T-cell (primary cell): ENCODE measurements around the gene PAQR7. TPM values are rescaled to one million over a fixed set of nuclear protein-coding genes. Genes with fewer than 3 reads are reported as not detected.
A peak's percentile ranks its signal among the peaks of the same experiment; 100 is the strongest.

Source experiments
- ATAC-seq, 4 experiments: fragments of 200-7000 bp in 3 of 4; fragments of 150-1000 bp in 1 of 4; cut with Tn5 transposase; replicated peaks in 1 of 4; 1 replicate in 3 of 4; 2 replicates in 1 of 4; pipeline ENCODE4 v1.10.0; 2021; ENCODE audit warnings: moderate library complexity in 3 of 4, mild to moderate bottlenecking in 2 of 4, moderate number of reproducible peaks in 1 of 4
- CTCF ChIA-PET, 2 donors: fragments of 300-600 bp; sonication (Branson Sonifier 250); formaldehyde crosslinking; loops; one replicate each; lab custom pipeline; 2022; ENCODE audit warnings: antibody characterized with exemption in 2 of 2; lab: Charles Lee
- POLR2A ChIA-PET, 2 donors: fragments of 300-600 bp; sonication (Branson Sonifier 250); formaldehyde crosslinking; loops; one replicate each; lab custom pipeline; 2022; ENCODE audit warnings: antibody characterized with exemption in 2 of 2; lab: Charles Lee
- DNase-seq, 35 experiments: peaks; one replicate each; pipeline versions ENCODE4 v3.0.0 to v3.0.0-alpha.2; 2013 to 2023
- H3K27ac ChIP-seq: one replicate; pipeline ENCODE4 v1.5.1; 2013; ENCODE audit warnings: low read length
- H3K27me3 ChIP-seq, 2 experiments: replicated peaks in 1 of 2; 1 replicate in 1 of 2; 2 replicates in 1 of 2; pipeline versions ENCODE4 v1.6.1 to v1.7.0; 2013; ENCODE audit warnings: low read length in 1 of 2, mixed read lengths in 1 of 2; ENCODE audit not compliant: control insufficient read depth in 2 of 2, insufficient read depth in 2 of 2; ENCODE audit errors: extremely low read depth in 1 of 2
- H3K36me3 ChIP-seq, 2 donors: 1 replicate in 1 of 2; 2 replicates in 1 of 2; pipeline versions ENCODE4 v1.6.1 to v1.7.0; 2013; ENCODE audit warnings: low read length in 1 of 2; ENCODE audit not compliant: control insufficient read depth in 2 of 2, insufficient read depth in 1 of 2; ENCODE audit errors: extremely low read depth in 1 of 2
- H3K4me1 ChIP-seq, 2 experiments: 1 replicate in 1 of 2; 2 replicates in 1 of 2; pipeline versions ENCODE4 v1.6.1 to v1.7.0; 2013; ENCODE audit warnings: low read length in 2 of 2, mixed read lengths in 1 of 2; ENCODE audit not compliant: insufficient read depth in 2 of 2, control insufficient read depth in 1 of 2; ENCODE audit errors: extremely low read depth in 1 of 2
- H3K4me3 ChIP-seq, 2 donors: 1 replicate in 1 of 2; 2 replicates in 1 of 2; pipeline versions ENCODE4 v1.5.1 to v1.7.0; 2013; ENCODE audit warnings: mild to moderate bottlenecking in 2 of 2, low read length in 1 of 2, moderate library complexity in 1 of 2; ENCODE audit not compliant: control insufficient read depth in 1 of 2; ENCODE audit errors: extremely low read depth in 1 of 2
- H3K9me3 ChIP-seq: 2 replicates; pipeline ENCODE4 v1.7.0; 2013
- H3K27ac Mint-ChIP-seq, 2 donors: one replicate each; pipeline ENCODE4 v1.8.0; 2020 to 2021; ENCODE audit warnings: mild to moderate bottlenecking in 2 of 2, mixed read lengths in 2 of 2
- H3K27me3 Mint-ChIP-seq, 2 donors: one replicate each; pipeline ENCODE4 v1.8.0; 2021 to 2022; ENCODE audit warnings: mixed read lengths in 2 of 2
- H3K36me3 Mint-ChIP-seq: one replicate; pipeline ENCODE4 v1.8.0; 2021; ENCODE audit warnings: mixed read lengths
- H3K4me1 Mint-ChIP-seq, 3 donors: one replicate each; pipeline ENCODE4 v1.8.0; 2020 to 2022; ENCODE audit warnings: mixed read lengths in 3 of 3, mild to moderate bottlenecking in 1 of 3
- H3K4me3 Mint-ChIP-seq, 3 donors: one replicate each; pipeline ENCODE4 v1.8.0; 2020 to 2022; ENCODE audit warnings: mild to moderate bottlenecking in 3 of 3, mixed read lengths in 3 of 3, moderate library complexity in 3 of 3
- H3K9me3 Mint-ChIP-seq, 3 donors: one replicate each; pipeline ENCODE4 v1.8.0; 2020 to 2022; ENCODE audit warnings: mixed read lengths in 3 of 3
- WGBS: methylation state at CpG from one replicate; pipeline ENCODE4 v1.1.5; 2013; ENCODE audit warnings: missing lambda C conversion rate; ENCODE audit not compliant: insufficient coverage; 5-methylcytosine and 5-hydroxymethylcytosine counted together
- total RNA-seq, 35 experiments: library from RNA in 6 of 35; stranded (reverse) in 6 of 35; fragments of 120-200 nt in 1 of 35; gene quantifications; one replicate each; pipeline versions ENCODE4 v1.2.1 to v1.2.4 and lab custom pipeline; 2013 to 2026

Gene PAQR7
- total RNA-seq, 5 donors from 2014 or later (not counting 1 experiment from before 2014, with no cell fraction given), result 1.9 to 3.8 (median 3.0) TPM

GRCh38 chr1:25904943-25905679 lies 29.6 kb upstream of the PAQR7 start:
- Mint-ChIP-seq H3K9me3 (no peaks in the 10 kb centered on the region), H3K4me1 (peaks cover 24 to 26% (median 25%) of the 10 kb centered on the region in 3 donors), H3K36me3 (peaks cover 15% of the 10 kb centered on the region), H3K27ac (peak overlapping the region; percentile 75 to 81), H3K27me3 (no peaks in the 10 kb centered on the region), H3K4me3 (peak overlapping the region; percentile 86 to 91 (median 90))
- WGBS, result 0% methylated on average over 14 of the region's 34 CpGs
- Histone ChIP-seq H3K4me3 (peak overlapping the region; percentile 59 to 87), H3K9me3 (no peaks in the 10 kb centered on the region), H3K27ac (peak overlapping the region; percentile 49), H3K27me3 (no peaks in the 10 kb centered on the region), H3K4me1 (peaks cover 14 to 15% of the 10 kb centered on the region in 2 experiments), H3K36me3 (peaks cover 10 to 16% of the 10 kb centered on the region in 2 donors)
- ChIA-PET POLR2A (interaction anchor here (0.5 to 1.4 kb wide), 6 partner anchors 9 to 570 kb away, joined by 3 to 7 read pairs (median 3); no protein-coding TSS in a partner anchor), CTCF (interaction anchor here (0.5 to 15.3 kb wide), 11 partner anchors 9 to 233 kb away, joined by 3 to 311 read pairs (median 5); partner anchors contain the start of gene PAFAH2 (in 2 of the 2))
- DNase-seq (peak; percentile 72 to 91 (median 85)), ATAC-seq (peak; percentile 72 to 75 (median 74))

GRCh38 chr1:25903986-25904385 lies 28.5 kb upstream of the PAQR7 start:
- Histone ChIP-seq H3K9me3 (no peaks in the 10 kb centered on the region), H3K4me3 (no peak overlapping the region), H3K36me3 (peaks cover 16 to 19% of the 10 kb centered on the region in 2 donors), H3K27ac (no peak overlapping the region), H3K4me1 (peaks cover 14 to 15% of the 10 kb centered on the region in 2 experiments), H3K27me3 (no peaks in the 10 kb centered on the region)
- ChIA-PET CTCF (interaction anchor here (0.6 to 15.3 kb wide), 6 partner anchors 8 to 509 kb away, joined by 3 to 311 read pairs (median 6); partner anchors contain the start of gene PAFAH2 (in 1 of the 2)), POLR2A (interaction anchor here (0.7 to 1.4 kb wide), 3 partner anchors 44 to 1705 kb away, joined by 3 read pairs; no protein-coding TSS in a partner anchor)
- DNase-seq (no peak), ATAC-seq (no peak)
- H3K4me3 Mint-ChIP-seq, result peak overlapping the region in 2 of 3 donors; percentile 86 to 90
- H3K36me3 Mint-ChIP-seq, result peaks cover 19% of the 10 kb centered on the region
- no peaks in the 10 kb centered on the region for H3K27me3 Mint-ChIP-seq
- H3K4me1 Mint-ChIP-seq, result peaks cover 24 to 26% (median 25%) of the 10 kb centered on the region in 3 donors
- no peaks in the 10 kb centered on the region for H3K9me3 Mint-ChIP-seq
- no peak overlapping the region for H3K27ac Mint-ChIP-seq
- WGBS, result 80% methylated on average over 1 of the region's 3 CpGs

GRCh38 chr1:25902462-25902861 lies 27.0 kb upstream of the PAQR7 start:
- CTCF ChIA-PET, result interaction anchor here in 1 of 2 donors (15.3 kb wide), 1 partner anchor 96 kb away, joined by 311 read pairs; the partner anchor contains the start of gene PAFAH2
- no peaks in the 10 kb centered on the region for H3K27me3 Mint-ChIP-seq
- POLR2A ChIA-PET, result interaction anchor here (0.6 to 0.9 kb wide), 3 partner anchors 95 to 672 kb away, joined by 3 to 5 read pairs (median 3); partner anchors contain the start of gene PAFAH2 (in 1 of the 2)
- H3K4me1 Mint-ChIP-seq, result peaks cover 24% of the 10 kb centered on the region in 3 donors
- Histone ChIP-seq H3K27ac (no peak overlapping the region), H3K27me3 (no peaks in the 10 kb centered on the region), H3K4me3 (no peak overlapping the region), H3K36me3 (peaks cover 21 to 27% of the 10 kb centered on the region in 2 donors), H3K9me3 (no peaks in the 10 kb centered on the region), H3K4me1 (peaks cover 14 to 15% of the 10 kb centered on the region in 2 experiments)
- H3K36me3 Mint-ChIP-seq, result peaks cover 21% of the 10 kb centered on the region
- WGBS, result no CpG with 5 or more reads among the region's 3 CpGs
- DNase-seq (no peak), ATAC-seq (no peak)
- no peaks in the 10 kb centered on the region for H3K9me3 Mint-ChIP-seq
- no peak overlapping the region for H3K4me3 Mint-ChIP-seq
- H3K27ac Mint-ChIP-seq, result no peak overlapping the region

- no peak overlapping the region for H3K27ac Mint-ChIP-seq
- ChIA-PET CTCF (interaction anchor here (0.7 to 15.3 kb wide), 2 partner anchors 45 to 98 kb away, joined by 6 to 311 read pairs; partner anchors contain the start of gene PAFAH2 (in 1 of the 2)), POLR2A (interaction anchor here in 1 of 2 donors (0.7 kb wide), 1 partner anchor 1037 kb away, joined by 7 read pairs; no protein-coding TSS in a partner anchor)
- peaks cover 21 to 28% of the 10 kb centered on the region in 2 donors for H3K36me3 ChIP-seq
- WGBS, result 100% methylated on average over 1 of the region's 5 CpGs
- H3K27me3 Mint-ChIP-seq, result no peaks in the 10 kb centered on the region
- H3K9me3 Mint-ChIP-seq, result no peaks in the 10 kb centered on the region
- H3K4me1 Mint-ChIP-seq, result peaks cover 23 to 25% (median 24%) of the 10 kb centered on the region in 3 donors
- H3K9me3 ChIP-seq, result no peaks in the 10 kb centered on the region
- no peak overlapping the region for H3K4me3 ChIP-seq
- peaks cover 21% of the 10 kb centered on the region for H3K36me3 Mint-ChIP-seq
- H3K4me3 Mint-ChIP-seq, result no peak overlapping the region
- no peak overlapping the region for H3K27ac ChIP-seq
- H3K4me1 ChIP-seq, result peaks cover 11 to 14% of the 10 kb centered on the region in 2 experiments
- DNase-seq, result no peak
- H3K27me3 ChIP-seq, result no peaks in the 10 kb centered on the region
- ATAC-seq, result no peak
Measured at GRCh38 chr1:25900219-25900618, 24.7 kb upstream of the PAQR7 start.

GRCh38 chr1:25899792-25900191 lies 24.3 kb upstream of the PAQR7 start:
- no peak for ATAC-seq

More at GRCh38 chr1:25899792-25900191, 24.3 kb upstream of the PAQR7 start:
- Mint-ChIP-seq H3K27me3 (no peaks in the 10 kb centered on the region), H3K4me1 (peaks cover 21 to 23% (median 22%) of the 10 kb centered on the region in 3 donors), H3K36me3 (peaks cover 21% of the 10 kb centered on the region), H3K27ac (no peak overlapping the region), H3K4me3 (no peak overlapping the region), H3K9me3 (no peaks in the 10 kb centered on the region)
- Histone ChIP-seq H3K4me1 (peaks cover 13 to 14% of the 10 kb centered on the region in 2 experiments), H3K9me3 (no peaks in the 10 kb centered on the region), H3K36me3 (peaks cover 21 to 28% of the 10 kb centered on the region in 2 donors), H3K27ac (no peak overlapping the region), H3K27me3 (no peaks in the 10 kb centered on the region), H3K4me3 (no peak overlapping the region)
- ChIA-PET POLR2A (no interaction called here), CTCF (interaction anchor here (0.6 to 15.3 kb wide), 2 partner anchors 89 to 99 kb away, joined by 4 to 311 read pairs; partner anchors contain the start of gene PAFAH2 (in 1 of the 2))
- DNase-seq, result no peak
- 100% methylated on average over 1 of the region's 6 CpGs for WGBS
